HEK293 (cell line): ENCODE data around the gene NR2C2.

Experiments
- CTCF ChIA-PET: fragments of 350-600 bp; formaldehyde crosslinking; extraction: SDS; loops from one replicate; lab custom pipeline; 2021; ENCODE audit warnings: antibody characterized with exemption; lab: Yijun Ruan, JAX
- POLR2A ChIA-PET: fragments of 300-600 bp; formaldehyde crosslinking; extraction: SDS; loops from one replicate; lab custom pipeline; 2020; ENCODE audit warnings: antibody characterized with exemption, inconsistent platforms; lab: Yijun Ruan, JAX
- H3K27ac ChIP-seq: fragments of 200-500 bp; sonication (Bioruptor generic); 2 replicates; pipeline ENCODE4 v1.5.1; 2014; ENCODE audit warnings: low read depth, low read length, control low read depth, inconsistent platforms; ENCODE audit errors: extremely low read depth
- H3K36me3 ChIP-seq, 2 experiments: fragments of 200-500 bp in 1 of 2; sonication (Bioruptor generic) in 1 of 2; 1 replicate in 1 of 2; 2 replicates in 1 of 2; pipeline ENCODE4 v1.5.1; 2014 to 2017; ENCODE audit warnings: inconsistent platforms in 2 of 2, low read length in 2 of 2; ENCODE audit not compliant: control insufficient read depth in 2 of 2, insufficient read depth in 1 of 2
- H3K4me1 ChIP-seq: fragments of 200-500 bp; sonication (Bioruptor generic); 2 replicates; pipeline ENCODE4 v1.5.1; 2014; ENCODE audit warnings: mild to moderate bottlenecking, low read length, inconsistent platforms; ENCODE audit not compliant: control insufficient read depth, insufficient read depth
- H3K4me3 ChIP-seq: 2 replicates; pipeline ENCODE4 v1.5.1; 2011; ENCODE audit warnings: low read depth, mild to moderate bottlenecking, control low read depth, low read length, moderate library complexity
- H3K9me3 ChIP-seq: fragments of 200-500 bp; sonication (Bioruptor generic); 2 replicates; pipeline ENCODE4 v1.5.1; 2014; ENCODE audit warnings: low read depth, low read length, inconsistent platforms; ENCODE audit not compliant: control insufficient read depth, insufficient read depth
- SCRT1 ChIP-seq: fragments of 450-650 bp; formaldehyde crosslinking; IDR thresholded peaks from 2 replicates; pipeline ENCODE4 v1.5.1; 2016; ENCODE audit warnings: missing biosample characterization, missing genetic modification characterization, borderline replicate concordance
- ZBTB48 ChIP-seq: fragments of 450-650 bp; formaldehyde crosslinking; IDR thresholded peaks from 2 replicates; pipeline ENCODE4 v1.5.1; 2016; ENCODE audit warnings: missing biosample characterization, missing genetic modification characterization
- ZFHX2 ChIP-seq: fragments of 450-650 bp; formaldehyde crosslinking; conservative IDR thresholded peaks from 2 replicates; pipeline ENCODE4 v1.5.1; 2016; ENCODE audit warnings: missing biosample characterization, missing genetic modification characterization
- ZNF112 ChIP-seq: fragments of 450-650 bp; formaldehyde crosslinking; IDR thresholded peaks from 2 replicates; pipeline ENCODE4 v1.5.0; 2017; ENCODE audit warnings: missing biosample characterization, missing genetic modification characterization
- ZNF211 ChIP-seq: fragments of 450-650 bp; formaldehyde crosslinking; IDR thresholded peaks from 2 replicates; pipeline ENCODE4 v1.5.1; 2016; ENCODE audit warnings: low read depth, missing biosample characterization, missing genetic modification characterization
- ZNF366 ChIP-seq: fragments of 450-650 bp; formaldehyde crosslinking; conservative IDR thresholded peaks from 2 replicates; pipeline ENCODE4 v1.5.1; 2016; ENCODE audit warnings: missing biosample characterization, missing genetic modification characterization
- ZNF521 ChIP-seq: fragments of 450-650 bp; formaldehyde crosslinking; IDR thresholded peaks from 2 replicates; pipeline ENCODE4 v1.5.1; 2017; ENCODE audit warnings: missing biosample characterization, mild to moderate bottlenecking, missing genetic modification characterization
- ZNF560 ChIP-seq: fragments of 450-650 bp; formaldehyde crosslinking; IDR thresholded peaks from 2 replicates; pipeline ENCODE4 v1.5.1; 2017; ENCODE audit warnings: missing biosample characterization, missing genetic modification characterization, borderline replicate concordance
- ZNF624 ChIP-seq: fragments of 450-650 bp; formaldehyde crosslinking; IDR thresholded peaks from 2 replicates; pipeline ENCODE4 v1.5.1; 2017; ENCODE audit warnings: missing biosample characterization, missing genetic modification characterization
- ZNF654 ChIP-seq: fragments of 450-650 bp; formaldehyde crosslinking; IDR thresholded peaks from 2 replicates; pipeline ENCODE4 v1.5.1; 2016; ENCODE audit warnings: low read depth, missing biosample characterization, missing genetic modification characterization
- TF ChIP-seq, protein P1 (sequence below): fragments of 450-650 bp; formaldehyde crosslinking; IDR thresholded peaks from 2 replicates; pipeline ENCODE4 v1.5.1; 2017; ENCODE audit warnings: missing biosample characterization, missing genetic modification characterization
- TF ChIP-seq, protein P2 (sequence below): fragments of 450-650 bp; formaldehyde crosslinking; IDR thresholded peaks from 2 replicates; pipeline ENCODE4 v1.5.1; 2016; ENCODE audit warnings: missing biosample characterization, missing genetic modification characterization, borderline replicate concordance

The NR2C2 gene

DNA sequence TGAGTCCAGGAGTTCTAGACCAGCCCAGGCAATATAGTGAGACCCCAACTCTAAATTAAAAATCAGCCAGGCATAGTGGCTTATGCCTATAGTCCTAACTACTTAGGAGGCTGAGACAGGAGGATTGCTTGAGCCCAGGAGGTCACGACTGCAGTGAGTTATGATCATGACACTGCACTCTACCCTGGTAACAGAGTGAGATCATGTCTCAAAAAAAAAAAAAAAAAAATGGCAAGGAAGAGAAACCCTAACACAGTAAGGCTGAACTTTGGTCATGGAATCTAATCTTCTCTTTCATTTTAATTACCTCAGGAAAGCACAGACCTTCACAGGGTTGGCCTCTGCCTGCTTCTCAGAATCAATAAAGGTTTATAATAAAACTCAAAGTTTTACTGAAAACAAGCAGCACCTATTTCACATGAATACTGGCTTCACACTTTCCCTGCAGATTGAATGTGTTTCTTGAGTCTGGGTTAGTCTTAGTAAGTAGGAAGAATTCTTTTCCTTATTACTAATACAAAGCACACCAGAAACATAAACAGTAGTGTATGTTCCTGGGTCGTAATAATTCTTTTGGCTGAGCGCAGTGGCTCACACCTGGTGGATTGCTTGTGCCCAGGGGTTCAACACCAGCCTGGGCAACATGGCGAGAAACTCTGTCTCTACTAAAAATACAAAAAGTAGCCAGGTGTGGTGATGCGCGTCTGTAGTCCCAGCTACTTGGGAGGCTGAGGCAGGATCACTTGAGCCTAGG, 11.6 kb upstream of the NR2C2 start:
- H3K4me3 ChIP-seq = no peak overlapping the region
- H3K27ac ChIP-seq = no peak overlapping the region
- peaks cover 3% of the 10 kb centered on the region; the same call in 1 of the 2 replicates for H3K4me1 ChIP-seq
- TF ChIP-seq ZNF112 (tag by site-specific recombination) (no peak), ZNF521 (no peak), ZBTB48 (tag by site-specific recombination) (no peak), ZNF366 (no peak)
- POLR2A ChIA-PET = no interaction called here
- no peaks in the 10 kb centered on the region for H3K36me3 ChIP-seq
- H3K9me3 ChIP-seq = no peaks in the 10 kb centered on the region
- CTCF ChIA-PET = no interaction called here

DNA sequence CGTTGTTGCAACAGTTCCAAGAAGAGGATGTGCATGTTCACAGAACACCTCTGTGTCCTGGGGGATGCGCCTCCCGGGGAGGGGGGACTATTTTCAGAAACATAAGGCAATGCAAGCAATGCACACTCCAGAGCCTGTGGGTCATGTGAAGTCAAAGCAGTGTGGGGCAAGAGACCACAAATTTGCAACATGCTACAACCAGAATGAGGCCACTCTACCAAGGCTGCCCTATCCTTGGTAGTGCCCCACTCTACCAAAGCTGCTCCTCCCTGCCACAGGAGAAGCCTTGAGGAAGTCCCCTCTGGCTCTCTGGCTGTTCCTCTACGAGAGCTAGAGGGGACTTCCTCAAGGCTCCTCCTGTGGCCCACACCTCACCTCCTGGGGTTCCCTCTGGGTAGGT, 8.4 kb upstream of the NR2C2 start:
- peaks cover under 1 to 10% of the 10 kb centered on the region in 2 experiments; a peak in 2 of 3 replicates for H3K36me3 ChIP-seq
- H3K9me3 ChIP-seq = no peaks in the 10 kb centered on the region
- H3K4me3 ChIP-seq = no peak overlapping the region
- no peak overlapping the region for H3K27ac ChIP-seq
- no peak for TF ChIP-seq ZNF211
- no peak for TF ChIP-seq ZNF624 (tag by site-specific recombination)
- TF ChIP-seq ZNF654 (tag by site-specific recombination) = no peak
- ChIA-PET POLR2A (no interaction called here), CTCF (interaction anchor here (0.6 to 1.5 kb wide), 2 partner anchors 13 to 240 kb away, joined by 3 to 4 read pairs; no protein-coding TSS in a partner anchor)
- H3K4me1 ChIP-seq = peaks cover 2% of the 10 kb centered on the region; the same call in 1 of the 2 replicates

DNA sequence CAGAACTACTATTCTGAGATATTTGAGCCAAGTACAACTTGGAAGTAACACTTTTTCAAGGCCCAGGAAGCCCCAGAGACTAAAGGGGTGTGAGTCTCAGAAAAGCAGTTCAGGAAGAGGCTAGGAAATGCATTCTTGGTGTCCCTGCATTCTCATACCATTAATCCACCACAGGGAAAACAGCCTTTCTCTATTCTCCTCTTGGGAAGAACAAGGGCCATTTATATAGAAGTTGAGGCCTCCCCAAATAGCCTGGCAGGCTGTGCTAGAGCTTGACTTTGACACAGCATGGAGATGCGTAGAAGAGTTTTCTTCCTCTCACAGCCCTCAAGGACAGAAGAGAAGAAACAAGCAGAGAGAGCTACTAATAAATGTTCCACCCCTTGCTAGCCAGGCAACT, 5.5 kb upstream of the NR2C2 start:
- Histone ChIP-seq H3K36me3 (peaks cover 13 to 30% of the 10 kb centered on the region in 2 experiments), H3K4me3 (no peak overlapping the region), H3K4me1 (peaks cover 3% of the 10 kb centered on the region; the same call in 1 of the 2 replicates), H3K27ac (no peak overlapping the region), H3K9me3 (no peaks in the 10 kb centered on the region)
- CTCF ChIA-PET = interaction anchor here (0.6 to 1.2 kb wide), 2 partner anchors 16 to 1063 kb away, joined by 3 to 6 read pairs; no protein-coding TSS in a partner anchor
- POLR2A ChIA-PET = no interaction called here
- TF ChIP-seq ZFHX2 = no peak
- TF ChIP-seq, protein P1, sequence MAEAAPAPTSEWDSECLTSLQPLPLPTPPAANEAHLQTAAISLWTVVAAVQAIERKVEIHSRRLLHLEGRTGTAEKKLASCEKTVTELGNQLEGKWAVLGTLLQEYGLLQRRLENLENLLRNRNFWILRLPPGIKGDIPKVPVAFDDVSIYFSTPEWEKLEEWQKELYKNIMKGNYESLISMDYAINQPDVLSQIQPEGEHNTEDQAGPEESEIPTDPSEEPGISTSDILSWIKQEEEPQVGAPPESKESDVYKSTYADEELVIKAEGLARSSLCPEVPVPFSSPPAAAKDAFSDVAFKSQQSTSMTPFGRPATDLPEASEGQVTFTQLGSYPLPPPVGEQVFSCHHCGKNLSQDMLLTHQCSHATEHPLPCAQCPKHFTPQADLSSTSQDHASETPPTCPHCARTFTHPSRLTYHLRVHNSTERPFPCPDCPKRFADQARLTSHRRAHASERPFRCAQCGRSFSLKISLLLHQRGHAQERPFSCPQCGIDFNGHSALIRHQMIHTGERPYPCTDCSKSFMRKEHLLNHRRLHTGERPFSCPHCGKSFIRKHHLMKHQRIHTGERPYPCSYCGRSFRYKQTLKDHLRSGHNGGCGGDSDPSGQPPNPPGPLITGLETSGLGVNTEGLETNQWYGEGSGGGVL (tag by site-specific recombination) = no peak
- TF ChIP-seq SCRT1 (tag by site-specific recombination) = no peak
- TF ChIP-seq, protein P2, sequence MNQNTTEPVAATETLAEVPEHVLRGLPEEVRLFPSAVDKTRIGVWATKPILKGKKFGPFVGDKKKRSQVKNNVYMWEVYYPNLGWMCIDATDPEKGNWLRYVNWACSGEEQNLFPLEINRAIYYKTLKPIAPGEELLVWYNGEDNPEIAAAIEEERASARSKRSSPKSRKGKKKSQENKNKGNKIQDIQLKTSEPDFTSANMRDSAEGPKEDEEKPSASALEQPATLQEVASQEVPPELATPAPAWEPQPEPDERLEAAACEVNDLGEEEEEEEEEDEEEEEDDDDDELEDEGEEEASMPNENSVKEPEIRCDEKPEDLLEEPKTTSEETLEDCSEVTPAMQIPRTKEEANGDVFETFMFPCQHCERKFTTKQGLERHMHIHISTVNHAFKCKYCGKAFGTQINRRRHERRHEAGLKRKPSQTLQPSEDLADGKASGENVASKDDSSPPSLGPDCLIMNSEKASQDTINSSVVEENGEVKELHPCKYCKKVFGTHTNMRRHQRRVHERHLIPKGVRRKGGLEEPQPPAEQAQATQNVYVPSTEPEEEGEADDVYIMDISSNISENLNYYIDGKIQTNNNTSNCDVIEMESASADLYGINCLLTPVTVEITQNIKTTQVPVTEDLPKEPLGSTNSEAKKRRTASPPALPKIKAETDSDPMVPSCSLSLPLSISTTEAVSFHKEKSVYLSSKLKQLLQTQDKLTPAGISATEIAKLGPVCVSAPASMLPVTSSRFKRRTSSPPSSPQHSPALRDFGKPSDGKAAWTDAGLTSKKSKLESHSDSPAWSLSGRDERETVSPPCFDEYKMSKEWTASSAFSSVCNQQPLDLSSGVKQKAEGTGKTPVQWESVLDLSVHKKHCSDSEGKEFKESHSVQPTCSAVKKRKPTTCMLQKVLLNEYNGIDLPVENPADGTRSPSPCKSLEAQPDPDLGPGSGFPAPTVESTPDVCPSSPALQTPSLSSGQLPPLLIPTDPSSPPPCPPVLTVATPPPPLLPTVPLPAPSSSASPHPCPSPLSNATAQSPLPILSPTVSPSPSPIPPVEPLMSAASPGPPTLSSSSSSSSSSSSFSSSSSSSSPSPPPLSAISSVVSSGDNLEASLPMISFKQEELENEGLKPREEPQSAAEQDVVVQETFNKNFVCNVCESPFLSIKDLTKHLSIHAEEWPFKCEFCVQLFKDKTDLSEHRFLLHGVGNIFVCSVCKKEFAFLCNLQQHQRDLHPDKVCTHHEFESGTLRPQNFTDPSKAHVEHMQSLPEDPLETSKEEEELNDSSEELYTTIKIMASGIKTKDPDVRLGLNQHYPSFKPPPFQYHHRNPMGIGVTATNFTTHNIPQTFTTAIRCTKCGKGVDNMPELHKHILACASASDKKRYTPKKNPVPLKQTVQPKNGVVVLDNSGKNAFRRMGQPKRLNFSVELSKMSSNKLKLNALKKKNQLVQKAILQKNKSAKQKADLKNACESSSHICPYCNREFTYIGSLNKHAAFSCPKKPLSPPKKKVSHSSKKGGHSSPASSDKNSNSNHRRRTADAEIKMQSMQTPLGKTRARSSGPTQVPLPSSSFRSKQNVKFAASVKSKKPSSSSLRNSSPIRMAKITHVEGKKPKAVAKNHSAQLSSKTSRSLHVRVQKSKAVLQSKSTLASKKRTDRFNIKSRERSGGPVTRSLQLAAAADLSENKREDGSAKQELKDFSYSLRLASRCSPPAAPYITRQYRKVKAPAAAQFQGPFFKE (tag by site-specific recombination) = no peak
- no peak for TF ChIP-seq ZNF560 (tag by site-specific recombination)
